HG02938 (cell line): ENCODE results near the gene RASGRF2.

Experiments used
- ATAC-seq: cut with Tn5 transposase; IDR thresholded peaks from one replicate; pipeline ENCODE4 v1.9.1; 2021; ENCODE audit warnings: mild to moderate bottlenecking, moderate library complexity; ENCODE audit not compliant: unreplicated experiment

The RASGRF2 gene

GRCh38 chr5:80959768-80960442 lies at the start of gene RASGRF2:
TSS of gene RASGRF2 (plus strand) at chr5:80960363. CDS start at chr5:80960739, 376 bp downstream.
- ATAC-seq = no peak

GRCh38 chr5:80912479-80912878 lies 47.7 kb upstream of the RASGRF2 start:
- ATAC-seq = no peak

GRCh38 chr5:80915716-80916115 lies 44.4 kb upstream of the RASGRF2 start:
- no peak for ATAC-seq

- no peak for ATAC-seq
These were observed 43.5 kb upstream of the RASGRF2 start for GRCh38 chr5:80916676-80917075.

GRCh38 chr5:80917631-80918030 lies 42.5 kb upstream of the RASGRF2 start:
- ATAC-seq = no peak

GRCh38 chr5:80919678-80920196 lies 40.4 kb upstream of the RASGRF2 start:
- no peak for ATAC-seq

GRCh38 chr5:80920333-80920732 lies 39.8 kb upstream of the RASGRF2 start:
- no peak for ATAC-seq

GRCh38 chr5:80921026-80921425 lies 39.1 kb upstream of the RASGRF2 start:
- ATAC-seq = no peak

- ATAC-seq = no peak
These were observed 34.2 kb upstream of the RASGRF2 start for GRCh38 chr5:80925931-80926330.

GRCh38 chr5:80926536-80926935 lies 33.6 kb upstream of the RASGRF2 start:
- no peak for ATAC-seq

- ATAC-seq = no peak
These were observed 33.0 kb upstream of the RASGRF2 start for GRCh38 chr5:80926979-80927656.

GRCh38 chr5:80928073-80928472 lies 32.1 kb upstream of the RASGRF2 start:
- ATAC-seq = no peak

- ATAC-seq = no peak
These were observed 29.2 kb upstream of the RASGRF2 start for GRCh38 chr5:80930940-80931339.

GRCh38 chr5:80931411-80931810 lies 28.8 kb upstream of the RASGRF2 start:
- no peak for ATAC-seq

- no peak for ATAC-seq
These were observed 27.1 kb upstream of the RASGRF2 start for GRCh38 chr5:80933036-80933435.

GRCh38 chr5:80934751-80935150 lies 25.4 kb upstream of the RASGRF2 start:
- ATAC-seq = no peak

- ATAC-seq = no peak
These were observed 24.3 kb upstream of the RASGRF2 start for GRCh38 chr5:80935811-80936385.

GRCh38 chr5:80936881-80937280 lies 23.3 kb upstream of the RASGRF2 start:
- ATAC-seq = no peak

GRCh38 chr5:80937584-80938356 lies 22.4 kb upstream of the RASGRF2 start:
- no peak for ATAC-seq

- ATAC-seq = no peak
These were observed 18.7 kb upstream of the RASGRF2 start for GRCh38 chr5:80941496-80941895.

GRCh38 chr5:80951366-80951765 lies 8.8 kb upstream of the RASGRF2 start:
- no peak for ATAC-seq
